PC-9 (cell line): ENCODE data around the gene PITPNM3.

ENCODE experiments used
- CTCF ChIP-seq: fragments of 200-600 bp; sonication (generic); conservative IDR thresholded peaks from 2 replicates; pipeline ENCODE4 v1.6.1; 2017; ENCODE audit warnings: mixed run types, antibody characterized with exemption, mild to moderate bottlenecking, moderate library complexity
- EZH2 ChIP-seq: fragments of 200-600 bp; sonication (generic); IDR thresholded peaks from 2 replicates; pipeline ENCODE4 v1.8.0; 2017; ENCODE audit warnings: antibody characterized with exemption, low read depth

GRCh38 chr17:6474906-6475305 is 81.4 kb downstream of the PITPNM3 start:
- TF ChIP-seq CTCF, result no peak
- TF ChIP-seq EZH2, result no peak
